Right ventricle myocardium inferior (tissue), 1 donor: ENCODE data around the gene GPR142. TPM values are rescaled to one million over a fixed set of nuclear protein-coding genes. Genes with fewer than 3 reads are reported as not detected.

Experiments
- ATAC-seq: fragments of 200-7000 bp; cut with Tn5 transposase; one replicate; pipeline ENCODE4 v1.9.1; 2020; ENCODE audit warnings: mild to moderate bottlenecking, moderate library complexity
- DNase-seq: peaks from one replicate; pipeline ENCODE4 v3.0.0; 2021; ENCODE audit errors: missing footprints
- intact Hi-C: fragments of 100-400 bp; cut with DNase I; formaldehyde crosslinking; loops from one replicate; pipeline ENCODE4 v1.11.0; 2022
- total RNA-seq: library from RNA; stranded (reverse); fragmentation: NEBNext Ultra II Directional; extraction: Animal tissue kit (Norgen Biotek cat#: 25700); gene quantifications from one replicate; pipeline ENCODE4 v1.2.1, GENCODE V29; 2021
- donor health status: DM: no; HTN: yes; CAD: no; lungs with severe emphysema.

The GPR142 gene
- total RNA-seq, 1 donor from 2014 or later: not detected

DNA sequence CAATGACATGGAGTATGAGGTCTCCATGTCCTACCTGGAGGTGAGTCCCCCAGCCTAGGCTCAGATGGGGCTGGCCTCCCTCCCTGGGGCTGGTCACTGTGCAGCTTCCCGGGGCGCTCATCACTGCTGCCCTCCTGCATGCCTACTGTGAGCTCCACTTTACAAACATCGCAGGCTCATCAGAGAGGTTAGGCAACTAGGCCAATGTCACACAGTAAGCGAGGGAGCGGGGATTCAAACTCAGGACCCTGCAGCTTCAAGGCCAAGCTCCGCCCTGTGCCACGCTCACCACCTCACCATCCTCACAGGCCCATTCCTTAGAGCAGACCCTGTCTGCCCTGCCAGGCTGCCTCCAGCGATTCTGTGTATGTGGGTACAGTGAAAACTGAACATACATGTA, 24.2 kb upstream of the GPR142 start:
- no peak for DNase-seq
- no peak for ATAC-seq
- intact Hi-C loops: no loop called here

DNA sequence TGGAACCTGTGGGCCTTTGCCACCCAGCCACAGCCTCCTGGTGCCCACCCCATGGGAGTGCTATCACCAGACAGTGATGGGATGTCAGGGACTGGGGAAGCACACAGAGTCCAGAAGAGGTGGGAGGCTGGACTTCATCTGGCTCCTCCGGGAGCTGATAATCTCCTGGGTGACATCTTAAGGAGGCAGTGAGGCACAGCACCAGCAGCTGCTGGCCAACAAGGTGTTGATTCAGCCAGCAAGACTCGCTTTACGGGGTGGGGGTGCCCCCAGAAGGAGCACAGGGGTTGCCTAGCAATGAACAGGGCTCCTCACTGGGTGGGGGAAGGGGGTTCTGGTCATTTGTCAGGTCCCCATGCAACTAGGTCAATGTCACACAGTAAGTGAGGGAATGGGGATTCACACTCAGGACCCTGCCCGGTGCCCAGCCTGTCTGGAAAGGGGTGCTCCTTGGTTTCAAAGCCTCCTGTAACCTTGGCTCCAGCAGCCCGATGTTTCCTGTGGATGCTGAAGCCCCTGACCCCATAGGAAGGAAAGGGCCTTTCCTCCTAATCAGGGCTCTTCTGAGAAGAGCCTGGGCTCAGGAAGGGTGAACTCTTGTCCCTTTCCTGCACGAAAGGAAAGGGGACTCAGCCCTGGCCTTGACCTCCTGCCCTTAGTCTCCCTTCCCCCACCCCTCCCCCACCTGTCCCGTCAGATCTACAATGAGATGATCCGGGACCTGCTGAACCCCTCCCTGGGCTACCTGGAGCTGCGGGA, 23.6 kb upstream of the GPR142 start:
- DNase-seq (no peak), ATAC-seq (no peak)
- intact Hi-C loops: no loop called here

DNA sequence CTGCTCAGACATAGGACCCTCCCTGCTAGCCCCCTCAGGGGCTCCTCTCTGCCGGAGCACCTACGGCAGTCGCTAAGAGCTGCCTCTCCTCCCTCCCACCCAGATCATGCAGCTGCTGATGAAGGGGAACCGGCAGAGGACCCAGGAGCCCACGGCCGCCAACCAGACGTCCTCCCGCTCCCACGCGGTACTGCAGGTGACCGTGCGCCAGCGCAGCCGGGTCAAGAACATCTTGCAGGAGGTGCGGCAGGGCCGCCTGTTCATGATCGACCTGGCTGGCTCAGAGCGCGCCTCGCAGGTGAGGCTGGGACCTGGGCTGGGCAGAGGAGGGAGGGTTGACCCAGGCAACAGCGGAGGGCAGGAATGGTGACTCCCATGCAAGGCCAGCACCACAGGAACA, 22.6 kb upstream of the GPR142 start:
- ATAC-seq (no peak), DNase-seq (no peak)
- intact Hi-C loops: no loop called here

DNA sequence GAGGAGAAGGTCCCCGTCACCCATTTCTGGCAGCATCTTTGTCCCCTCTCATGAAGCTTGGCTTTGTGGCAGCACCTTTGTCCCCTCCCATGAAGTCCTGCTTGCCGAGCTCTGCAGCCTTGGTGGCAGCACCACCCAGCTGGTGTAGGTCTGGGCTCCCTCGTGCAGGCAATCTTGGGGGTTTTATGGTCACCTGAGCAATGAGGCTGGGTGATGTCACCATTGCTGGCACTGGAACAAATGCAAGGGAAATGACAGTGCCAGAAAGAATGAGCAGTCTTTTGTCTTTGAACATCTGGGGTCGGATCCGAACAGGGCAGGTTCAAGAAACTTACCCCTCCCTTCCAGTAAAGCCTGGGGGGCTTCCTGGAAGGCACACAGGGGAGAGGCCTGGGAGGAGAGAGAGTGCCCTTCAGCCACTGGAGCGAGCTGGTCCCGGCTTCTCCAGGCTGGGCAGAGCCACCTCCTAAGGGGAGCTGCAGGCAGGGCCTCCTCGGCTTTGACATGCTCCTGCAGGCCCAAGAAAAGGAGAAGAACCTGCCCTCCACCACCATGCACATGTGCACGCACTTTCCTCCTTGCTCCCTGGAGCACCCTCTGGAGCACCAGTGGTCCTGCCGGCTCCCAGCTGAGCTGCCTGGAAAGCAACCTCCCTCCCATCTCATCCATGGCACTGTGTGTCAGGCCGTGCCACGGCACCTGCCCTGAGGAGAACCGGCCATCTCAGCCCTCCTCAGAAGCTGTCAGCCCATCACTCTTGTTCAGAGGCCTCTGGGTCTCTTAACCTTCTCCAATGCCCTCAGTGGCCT, 21.7 kb upstream of the GPR142 start:
- intact Hi-C loops: no loop called here
- no peak for DNase-seq
- ATAC-seq: no peak

DNA sequence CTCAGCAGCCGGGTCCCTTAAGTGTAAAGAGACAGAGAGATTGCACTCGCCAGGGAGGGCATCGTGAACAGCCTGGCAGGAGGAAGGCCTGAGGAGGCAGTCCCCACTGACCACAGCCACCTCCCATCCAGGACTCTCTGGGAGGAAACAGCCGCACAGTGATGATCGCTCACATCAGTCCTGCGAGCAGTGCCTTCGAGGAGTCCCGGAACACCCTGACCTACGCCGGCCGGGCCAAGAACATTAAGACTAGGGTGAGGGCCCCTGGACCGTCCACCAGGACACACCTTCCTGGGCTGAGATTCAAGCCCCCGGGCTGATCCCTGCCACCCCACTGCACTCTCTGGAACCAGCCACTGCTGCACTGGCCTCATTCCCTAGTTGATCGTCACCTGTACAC, 19.7 kb upstream of the GPR142 start:
- intact Hi-C loops: no loop called here
- no peak for DNase-seq
- ATAC-seq: no peak

DNA sequence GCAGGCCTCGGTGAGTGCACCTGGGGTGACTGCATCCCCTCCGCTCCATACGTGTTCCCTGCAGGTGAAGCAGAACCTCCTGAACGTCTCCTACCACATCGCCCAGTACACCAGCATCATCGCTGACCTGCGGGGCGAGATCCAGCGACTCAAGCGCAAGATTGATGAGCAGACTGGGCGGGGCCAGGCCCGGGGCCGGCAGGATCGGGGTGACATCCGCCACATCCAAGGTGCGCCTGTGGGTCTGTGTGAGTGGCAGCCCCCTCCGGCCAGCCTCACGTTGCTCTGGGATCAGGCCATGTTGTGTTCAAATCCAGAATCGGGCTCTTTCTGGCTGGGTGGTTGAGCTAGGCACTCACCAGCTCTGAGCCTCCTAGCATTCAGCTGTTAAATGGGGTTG, 18.2 kb upstream of the GPR142 start:
- ATAC-seq: no peak

DNA sequence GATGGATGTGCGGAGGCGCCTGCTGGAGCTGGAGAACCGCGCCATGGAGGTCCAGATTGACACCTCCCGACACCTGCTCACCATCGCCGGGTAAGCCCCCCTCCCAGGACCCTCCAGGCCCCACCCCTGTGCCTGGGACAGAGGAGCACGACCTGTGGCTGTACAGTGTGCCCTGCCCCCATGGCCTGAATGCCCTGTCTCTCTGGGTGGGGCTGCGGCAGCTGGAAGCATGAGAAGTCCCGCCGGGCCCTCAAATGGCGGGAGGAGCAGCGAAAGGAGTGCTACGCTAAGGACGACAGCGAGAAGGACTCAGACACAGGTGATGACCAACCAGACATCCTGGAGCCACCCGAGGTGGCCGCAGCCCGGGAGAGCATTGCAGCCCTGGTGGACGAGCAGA, 16.8 kb upstream of the GPR142 start:
- intact Hi-C loops: loop anchor here (5.0 kb wide), 1 partner anchor 138 kb away; the partner anchor contains the start of gene TTYH2
- DNase-seq (no peak), ATAC-seq (no peak)

More for the DNA sequence above, 18.2 kb upstream of the GPR142 start:
- no peak for DNase-seq
- intact Hi-C loops: no loop called here

DNA sequence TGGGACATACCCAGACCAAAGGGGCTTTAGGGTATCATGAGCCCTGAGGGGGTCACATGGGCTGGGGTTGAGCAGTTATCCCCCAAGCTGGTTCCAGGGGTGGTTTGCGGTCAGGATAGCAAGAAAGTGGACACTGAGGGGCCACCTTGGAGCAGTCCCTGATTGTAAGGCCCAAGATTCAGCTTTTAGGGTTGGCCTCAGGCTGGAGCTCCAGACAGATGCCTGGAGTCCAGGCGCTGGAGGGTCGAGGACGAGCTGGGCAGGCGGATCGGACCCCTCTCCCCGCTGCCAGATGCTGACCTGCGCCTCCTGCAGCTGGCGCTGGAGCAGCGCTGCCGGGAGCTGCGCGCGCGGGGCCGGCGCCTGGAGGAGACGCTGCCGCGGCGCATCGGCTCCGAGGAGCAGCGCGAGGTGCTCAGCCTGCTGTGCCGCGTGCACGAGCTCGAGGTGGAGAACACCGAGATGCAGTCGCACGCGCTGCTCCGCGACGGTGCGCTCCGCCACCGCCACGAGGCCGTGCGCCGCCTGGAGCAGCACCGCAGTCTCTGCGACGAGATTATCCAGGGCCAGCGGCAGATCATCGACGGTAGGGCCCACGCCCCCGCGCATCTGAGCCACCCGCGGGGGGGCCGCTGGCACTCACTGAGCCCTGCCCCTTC, 15.6 kb upstream of the GPR142 start:
- ATAC-seq: no peak
- intact Hi-C loops: loop anchor here (5.0 kb wide), 1 partner anchor 139 kb away; the partner anchor contains the start of gene TTYH2
- no peak for DNase-seq

DNA sequence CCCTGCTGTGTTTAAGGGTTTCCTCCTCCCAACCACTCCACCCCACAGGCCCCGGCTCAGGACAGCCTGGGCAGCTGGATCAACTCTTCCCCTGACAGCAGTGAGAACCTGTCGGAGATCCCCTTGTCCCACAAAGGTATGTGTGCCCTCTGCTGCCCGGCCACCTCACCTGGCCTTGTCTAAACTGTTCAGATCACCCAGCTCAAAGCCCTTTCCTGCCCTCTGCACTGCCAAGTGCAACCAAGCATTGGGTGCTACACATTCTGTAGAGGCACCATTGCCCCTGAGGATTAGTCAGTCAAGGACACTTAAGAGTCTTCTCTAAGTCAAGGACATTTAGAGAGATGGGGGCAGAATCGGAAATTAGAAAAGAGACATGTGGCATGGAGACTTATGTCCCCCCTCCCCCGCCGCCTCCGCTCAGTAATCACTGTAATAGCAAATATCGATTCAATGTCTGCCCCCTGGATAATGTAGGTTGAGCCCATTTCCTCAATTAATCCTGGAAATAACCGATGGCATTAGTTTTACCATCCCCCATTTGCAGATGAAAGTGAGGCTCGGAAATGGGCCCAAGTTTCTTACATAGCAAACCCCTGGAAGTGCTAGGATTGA, 13.8 kb upstream of the GPR142 start:
- intact Hi-C loops: loop anchor here (2.0 to 5.0 kb wide), 2 partner anchors 53 to 141 kb away; partner anchors contain the start of gene TTYH2

DNA sequence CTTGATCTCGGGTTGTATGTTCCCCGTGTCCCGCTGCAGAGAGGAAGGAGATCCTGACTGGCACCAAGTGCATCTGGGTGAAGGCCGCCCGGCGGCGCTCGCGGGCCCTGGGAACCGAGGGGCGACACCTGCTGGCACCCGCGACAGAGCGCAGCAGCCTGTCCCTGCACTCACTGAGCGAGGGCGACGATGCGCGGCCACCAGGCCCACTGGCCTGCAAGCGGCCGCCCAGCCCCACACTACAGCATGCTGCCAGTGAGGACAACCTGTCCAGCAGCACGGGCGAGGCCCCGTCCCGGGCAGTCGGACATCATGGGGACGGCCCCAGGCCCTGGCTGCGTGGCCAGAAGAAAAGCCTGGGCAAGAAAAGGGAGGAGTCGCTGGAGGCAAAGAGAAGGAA, 13.2 kb upstream of the GPR142 start:
- DNase-seq (no peak), ATAC-seq (peak; percentile 63)
- intact Hi-C loops: loop anchor here (2.0 to 5.0 kb wide), 2 partner anchors 53 to 142 kb away; partner anchors contain the start of gene TTYH2

More for the DNA sequence above, 13.8 kb upstream of the GPR142 start:
- DNase-seq (peak; percentile 60), ATAC-seq (no peak)

DNA sequence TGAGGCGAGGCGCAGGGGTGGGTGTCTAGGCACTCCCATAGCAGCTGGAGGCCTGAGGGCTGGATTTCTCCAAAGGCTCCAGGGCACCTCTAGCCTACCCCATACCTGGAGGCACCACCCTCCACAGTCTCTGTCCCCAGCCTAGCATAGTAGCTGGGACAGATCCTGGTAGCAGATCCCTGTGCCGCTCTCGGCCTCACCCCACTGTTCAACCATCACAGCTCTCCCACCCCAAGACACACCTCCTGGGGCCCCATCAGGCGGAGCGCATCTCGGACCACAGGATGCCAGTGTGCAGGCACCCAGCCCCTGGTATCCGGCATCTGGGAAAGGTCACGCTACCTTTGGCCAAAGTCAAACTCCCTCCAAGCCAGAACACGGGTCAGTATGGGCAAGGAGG, 12.7 kb upstream of the GPR142 start:
- DNase-seq (no peak), ATAC-seq (no peak)
- intact Hi-C loops: loop anchor here (2.0 to 5.0 kb wide), 2 partner anchors 54 to 142 kb away; partner anchors contain the start of gene TTYH2

DNA sequence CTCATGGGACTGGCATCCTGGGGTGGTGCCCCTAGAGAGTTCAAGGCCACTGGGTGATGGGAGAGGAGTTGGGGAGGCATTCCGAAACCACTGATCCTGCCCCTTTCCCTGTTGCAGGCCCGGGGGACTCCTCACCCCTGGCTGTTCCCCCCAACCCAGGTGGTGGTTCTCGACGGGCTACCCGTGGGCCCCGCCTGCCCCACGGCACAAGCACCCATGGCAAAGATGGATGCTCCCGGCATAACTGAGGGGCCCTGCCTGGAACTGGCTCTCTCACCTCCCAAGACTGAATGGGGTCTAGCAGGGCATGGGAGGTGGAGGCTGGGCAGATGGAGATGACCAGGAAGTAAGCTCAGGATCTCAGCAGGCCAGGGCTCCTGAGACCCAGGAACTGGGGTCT, 12.2 kb upstream of the GPR142 start:
- DNase-seq (no peak), ATAC-seq (no peak)
- intact Hi-C loops: loop anchor here (2.0 kb wide), 1 partner anchor 54 kb away; no protein-coding TSS in a partner anchor

DNA sequence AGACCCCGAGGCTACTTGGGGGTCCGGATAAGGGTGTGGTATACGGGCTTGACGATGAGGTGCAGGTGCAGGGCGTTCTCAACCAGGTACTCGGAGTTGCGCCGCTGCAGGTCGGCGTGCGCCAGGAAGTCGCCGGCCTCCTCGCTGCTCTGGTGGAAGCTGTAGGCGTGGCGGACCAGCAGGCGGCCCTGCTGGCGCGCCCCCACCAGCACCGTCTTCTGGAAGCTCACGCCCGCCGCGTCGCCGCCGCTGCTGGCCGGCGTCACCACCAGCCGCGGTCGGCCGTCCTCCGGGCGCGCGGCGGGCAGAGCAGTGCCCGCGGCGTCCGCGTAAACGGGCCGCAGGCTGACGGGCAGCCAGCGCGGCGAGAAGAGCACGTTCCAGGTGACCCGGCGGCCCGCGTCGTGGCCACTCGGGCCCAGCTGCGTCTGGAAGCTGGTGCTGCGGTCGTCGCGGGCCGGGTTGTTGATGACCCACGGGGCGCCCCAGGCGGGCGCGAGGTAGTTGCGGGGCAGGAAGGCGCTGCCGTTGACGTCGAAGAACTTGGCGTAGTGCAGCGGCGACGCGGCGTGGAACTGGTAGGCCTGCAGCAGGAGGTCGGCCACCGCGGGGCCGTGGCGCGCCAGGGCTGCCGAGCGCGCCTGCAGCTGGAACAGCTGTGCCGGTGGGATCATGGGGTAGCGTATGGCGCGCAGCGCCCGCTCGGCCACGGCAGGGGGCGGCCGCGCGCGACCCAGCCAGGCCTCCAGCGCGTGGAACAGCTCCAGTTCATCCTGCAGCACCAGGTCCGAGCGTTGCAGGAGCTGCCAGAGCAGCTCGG, 10.4 kb upstream of the GPR142 start:
- intact Hi-C loops: no loop called here
- peak; percentile 64 for DNase-seq
- no peak for ATAC-seq

DNA sequence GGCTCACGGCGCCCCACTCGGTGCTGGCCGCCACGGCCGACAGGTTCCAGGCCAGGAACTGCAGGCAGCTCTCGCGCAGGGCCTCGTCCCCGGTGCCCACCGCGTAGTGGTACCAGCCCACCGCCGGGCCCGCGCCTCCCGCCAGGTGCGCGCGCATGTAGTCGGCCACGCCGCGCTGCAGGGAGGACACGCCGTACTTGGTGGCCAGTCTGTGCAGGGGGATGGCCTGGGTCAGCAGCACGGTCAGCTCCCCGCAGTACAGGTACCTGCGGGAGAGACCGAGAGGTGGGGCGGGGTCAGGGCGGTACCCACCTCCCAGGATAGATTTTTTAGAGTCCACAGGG, 9.9 kb upstream of the GPR142 start:
- ATAC-seq: no peak
- intact Hi-C loops: no loop called here

DNA sequence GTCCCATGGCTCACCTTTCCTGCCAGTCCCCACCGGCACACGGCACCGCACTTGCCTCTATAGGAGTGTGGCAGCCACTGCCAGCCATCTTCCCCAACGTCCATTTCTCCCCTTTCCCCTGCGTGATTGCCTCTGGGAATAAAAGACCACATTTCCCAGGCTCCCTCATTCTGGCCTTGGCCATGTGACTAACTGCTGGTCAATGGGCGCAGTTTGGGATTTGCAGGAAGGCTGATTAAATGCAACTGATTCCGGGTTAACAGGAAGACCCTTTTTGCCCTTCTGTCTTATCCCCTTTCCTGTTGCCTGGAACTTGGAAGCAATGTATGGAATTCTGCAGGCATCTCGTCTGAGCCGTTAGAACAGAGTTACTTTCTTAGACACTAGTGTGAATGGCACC, 8.6 kb upstream of the GPR142 start:
- ATAC-seq: no peak
- intact Hi-C loops: no loop called here
- peak; percentile 7 for DNase-seq

More for the DNA sequence above, 9.9 kb upstream of the GPR142 start:
- peak; percentile 60 for DNase-seq

DNA sequence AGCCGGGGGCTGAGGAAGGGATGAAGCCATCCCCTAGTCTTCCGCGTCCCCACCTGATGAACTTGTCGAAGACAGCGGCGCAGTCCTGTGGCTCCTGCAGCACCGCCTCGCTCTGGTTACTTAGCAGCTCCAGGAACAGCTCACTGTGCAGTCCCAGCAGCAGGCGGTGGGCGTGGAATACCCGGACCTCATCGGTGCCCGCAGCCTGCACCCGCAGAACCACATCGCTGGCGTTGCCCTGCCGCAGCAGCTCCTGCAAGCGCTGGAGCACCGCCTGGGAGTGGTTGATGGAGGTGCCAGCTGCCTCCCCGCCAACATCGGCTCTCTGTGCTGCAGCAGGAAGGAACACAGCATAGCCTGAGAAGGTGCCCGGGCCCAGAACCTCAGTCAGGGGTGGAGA, 7.4 kb upstream of the GPR142 start:
- no peak for ATAC-seq
- peak; percentile 60 for DNase-seq
- intact Hi-C loops: loop anchor here (2.0 kb wide), 1 partner anchor 61 kb away; no protein-coding TSS in a partner anchor

DNA sequence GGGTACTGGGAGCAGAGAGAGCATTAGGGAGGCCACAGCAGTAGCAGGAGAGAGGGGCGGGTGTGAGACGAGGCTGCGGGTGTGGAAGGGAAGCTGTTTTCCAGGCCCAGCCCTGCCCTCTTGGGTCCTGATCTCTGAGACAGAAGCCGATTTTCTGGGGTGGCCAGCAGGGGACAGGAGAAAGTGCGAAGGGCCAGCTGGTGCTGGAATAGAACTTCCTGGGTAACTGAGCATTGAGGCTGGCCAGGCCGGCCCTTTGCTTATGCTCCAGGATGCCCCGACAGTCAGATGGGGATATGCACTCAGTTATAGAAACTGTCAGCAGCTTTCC, 6.4 kb upstream of the GPR142 start:
- intact Hi-C loops: loop anchor here (2.0 kb wide), 1 partner anchor 62 kb away; no protein-coding TSS in a partner anchor
- ATAC-seq (no peak), DNase-seq (peak; percentile 37)
